Lung microvascular endothelial cell (primary cell): ENCODE measurements around the gene TERC. TPM values are rescaled to one million over a fixed set of nuclear protein-coding genes. Genes with fewer than 3 reads are reported as not detected.
"Not testable (repeated sequence)": the region's sequence is repeated elsewhere in the genome, so short reads cannot be mapped to it uniquely, and the experiment has no call there.

Experiments
- DNase-seq, 2 donors: peaks; one replicate each; pipeline versions ENCODE4 v3.0.0 to v3.0.0-alpha.2; 2010; ENCODE audit warnings: low read depth in 2 of 2
- total RNA-seq: library from RNA; depleted of rRNA; stranded (reverse); fragments of >200 nt; gene quantifications from 2 replicates; pipeline ENCODE4 v1.2.1, GENCODE V29; 2014

Gene TERC
- total RNA-seq, 1 donor from 2014 or later: 137 TPM

DNA sequence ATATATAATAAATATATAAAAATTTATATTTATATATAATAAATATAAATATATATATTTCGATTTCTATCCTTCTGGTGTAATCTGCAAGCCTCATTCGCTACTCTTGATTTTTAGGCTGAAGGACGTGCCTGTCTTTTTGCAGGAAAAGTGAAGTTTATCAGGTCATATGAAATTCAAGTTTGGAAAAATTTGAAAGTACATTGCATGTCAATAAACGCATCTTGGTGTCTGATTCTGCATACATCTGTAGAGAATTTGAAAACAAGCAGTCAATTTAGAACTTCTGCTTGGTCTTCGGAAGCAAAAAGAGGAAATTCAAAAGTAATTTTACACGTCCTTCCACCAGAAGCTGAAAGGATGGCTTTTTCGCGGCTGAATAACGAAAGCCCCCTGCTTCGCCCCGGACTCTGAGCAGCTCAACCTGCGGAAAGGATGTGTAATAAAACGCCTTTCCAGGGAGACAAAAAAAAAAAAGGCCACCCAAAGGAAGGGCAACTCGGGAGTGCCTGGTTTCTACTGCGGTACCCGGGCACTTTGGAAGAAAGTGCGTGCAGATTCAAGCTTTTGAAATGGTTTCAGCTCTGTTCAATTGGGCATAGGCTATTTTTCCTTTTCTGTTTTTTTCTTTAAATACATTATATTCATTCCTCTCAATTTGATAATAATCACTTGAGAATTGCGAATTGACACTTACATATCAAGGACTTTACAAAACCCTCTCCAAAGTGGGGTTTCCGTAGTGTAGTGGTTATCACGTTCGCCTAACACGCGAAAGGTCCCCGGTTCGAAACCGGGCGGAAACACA lies 6.8 kb upstream of the TERC start:
- DNase-seq: peak; percentile 83 to 89

GRCh38 chr3:169769287-169770181 lies 4.7 kb upstream of the TERC start, which contains the start of gene ACTRT3:
ACTRT3 (minus strand) TSS chr3:169769561; CDS start chr3:169769520, 41 bp downstream.
- peak; percentile 53 to 61 for DNase-seq

DNA sequence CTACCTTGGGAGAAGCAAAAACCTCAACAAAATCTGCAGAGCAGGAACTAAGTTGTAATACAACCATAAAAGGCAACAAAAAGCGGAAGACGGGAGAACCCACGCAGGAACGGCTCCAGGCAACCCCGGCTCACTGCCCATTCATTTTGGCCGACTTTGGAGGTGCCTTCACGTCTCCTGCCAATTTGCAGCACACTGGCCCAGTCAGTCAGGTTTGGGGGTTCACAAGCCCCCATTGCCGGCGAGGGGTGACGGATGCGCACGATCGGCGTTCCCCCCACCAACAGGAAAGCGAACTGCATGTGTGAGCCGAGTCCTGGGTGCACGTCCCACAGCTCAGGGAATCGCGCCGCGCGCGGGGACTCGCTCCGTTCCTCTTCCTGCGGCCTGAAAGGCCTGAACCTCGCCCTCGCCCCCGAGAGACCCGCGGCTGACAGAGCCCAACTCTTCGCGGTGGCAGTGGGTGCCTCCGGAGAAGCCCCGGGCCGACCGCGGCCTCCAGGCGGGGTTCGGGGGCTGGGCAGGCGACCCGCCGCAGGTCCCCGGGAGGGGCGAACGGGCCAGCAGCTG lies 463 bp downstream of the TERC start:
- DNase-seq: peak; percentile 40 to 51

DNA sequence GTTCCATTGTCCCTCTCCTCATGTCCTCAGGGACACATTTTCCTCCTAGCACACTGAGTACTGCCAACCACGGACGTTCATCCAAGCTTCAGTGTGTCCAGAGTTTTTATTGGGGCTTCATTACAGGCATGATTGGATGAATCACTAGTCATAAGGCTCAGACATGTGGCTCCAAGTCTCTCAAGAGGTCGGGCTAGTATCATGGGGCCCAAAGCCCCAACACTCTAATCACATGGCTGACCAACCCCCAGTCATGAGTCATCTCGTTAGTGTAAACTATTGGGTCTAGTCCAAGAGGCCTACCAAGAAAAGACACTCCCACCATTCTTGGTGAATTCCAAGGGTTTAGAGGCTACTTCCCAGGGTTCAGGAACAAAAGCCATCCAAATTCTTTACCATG lies 4.4 kb downstream of the TERC start:
- DNase-seq: peak in 1 of 2 donors; percentile 67

DNA sequence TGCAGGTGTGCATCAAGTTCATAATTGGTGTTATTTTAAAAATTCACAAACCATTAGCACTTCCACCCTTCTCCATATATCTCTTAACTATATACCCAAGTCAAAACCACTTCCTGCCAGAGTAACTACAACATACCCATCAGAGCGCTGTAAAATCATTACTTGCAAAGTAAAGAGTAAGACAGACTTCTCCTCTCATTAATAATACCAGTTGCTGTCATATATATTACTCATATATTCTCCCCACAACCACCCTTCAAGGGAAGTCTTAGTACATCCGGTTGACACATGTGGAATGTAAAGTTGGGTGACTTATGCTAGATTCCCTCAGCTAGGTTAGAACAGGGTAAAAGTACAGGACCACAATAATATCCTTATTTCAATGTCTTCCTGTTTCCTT lies 5.6 kb downstream of the TERC start:
- DNase-seq: peak in 1 of 2 donors; percentile 90

DNA sequence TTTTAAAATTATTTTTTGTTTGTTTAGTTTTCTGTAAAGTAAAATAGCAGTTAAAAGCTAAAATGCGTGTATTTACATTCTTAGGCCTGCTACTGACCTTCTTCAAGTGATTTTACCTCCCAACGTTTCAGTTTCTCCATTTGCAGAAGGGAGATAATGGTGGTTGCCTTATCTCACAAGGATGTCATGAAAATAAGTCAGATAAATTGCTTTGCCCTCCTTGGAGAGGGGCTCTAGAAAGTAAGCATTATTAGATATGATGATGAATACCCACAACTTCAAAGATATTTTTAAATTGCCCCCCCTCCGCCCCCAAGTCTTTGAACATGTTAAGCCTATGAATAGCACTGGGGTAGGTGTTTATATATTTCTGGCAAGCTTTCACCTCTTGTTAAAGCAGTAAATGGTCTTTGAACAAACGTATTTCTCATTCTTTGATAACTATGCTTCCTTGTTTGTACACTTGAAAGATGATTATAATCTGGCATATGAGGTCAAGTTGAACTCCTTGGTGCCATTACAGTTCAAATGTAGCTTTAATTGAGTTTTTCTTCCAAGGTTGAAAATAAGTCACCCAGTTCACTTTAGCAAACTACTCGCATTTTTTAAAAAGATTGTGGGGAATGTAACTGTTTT lies 6.4 kb downstream of the TERC start:
- no peak for DNase-seq

DNA sequence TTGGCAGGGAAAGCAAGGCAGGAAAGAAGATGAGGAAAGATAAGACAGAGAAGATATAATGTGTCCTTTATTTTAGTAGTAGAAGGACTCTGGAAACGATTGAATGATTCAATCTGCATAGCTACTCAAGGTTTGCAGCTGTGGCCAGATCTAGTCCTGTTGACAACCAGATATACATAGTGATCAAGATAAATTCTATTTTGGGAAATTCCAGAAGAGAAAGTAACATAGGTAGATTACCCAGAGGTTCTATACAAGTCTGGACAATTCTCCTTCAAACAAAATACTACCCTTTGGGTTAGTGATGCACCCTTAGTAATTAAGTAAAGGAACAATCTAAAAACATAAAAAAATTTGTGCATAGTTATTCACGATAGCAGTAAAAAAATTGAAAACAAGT lies 9.4 kb downstream of the TERC start:
- DNase-seq: no peak

- no peak for DNase-seq
These were observed 10.1 kb downstream of the TERC start for GRCh38 chr3:169754711-169755110.

GRCh38 chr3:169751875-169752274 lies 13.0 kb downstream of the TERC start:
- no peak for DNase-seq

GRCh38 chr3:169750665-169751064 lies 14.2 kb downstream of the TERC start:
- no peak for DNase-seq

GRCh38 chr3:169748670-169749069 lies 16.2 kb downstream of the TERC start:
- DNase-seq: no peak

- DNase-seq: no peak
These were observed 17.9 kb downstream of the TERC start for GRCh38 chr3:169746924-169747323.

DNA sequence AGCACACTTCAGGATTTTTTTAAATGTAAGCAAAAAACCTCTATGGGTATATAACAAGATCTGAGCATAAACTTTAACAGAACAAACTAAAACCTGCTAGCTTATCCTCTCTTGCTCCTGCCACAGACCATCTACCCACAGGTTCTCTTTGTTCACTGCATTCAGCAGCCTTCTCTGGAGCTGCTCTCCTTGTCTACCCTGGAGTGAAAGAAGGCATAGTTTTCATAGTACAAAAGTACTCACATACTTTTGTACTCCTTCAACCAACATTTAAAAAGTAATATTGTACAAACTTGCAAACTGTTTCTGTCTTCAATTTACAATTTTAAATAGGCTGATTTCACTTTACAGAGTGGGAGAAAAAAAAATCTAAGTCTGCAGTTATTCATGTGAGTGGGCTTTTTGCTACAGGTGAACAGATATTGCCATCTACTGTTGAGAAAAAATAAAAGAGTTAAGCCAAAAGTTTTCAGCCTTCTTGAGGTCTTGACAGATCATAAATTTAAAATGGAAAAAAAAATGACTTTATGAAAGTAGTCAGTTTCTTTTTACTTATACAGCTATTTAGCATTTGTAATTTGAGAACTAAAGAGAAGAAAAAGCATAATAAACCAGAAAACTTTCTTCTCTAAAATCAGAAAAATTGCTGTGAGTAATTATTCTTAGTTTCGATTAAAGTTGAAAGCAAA lies 20.4 kb downstream of the TERC start:
- peak; percentile 33 to 35 for DNase-seq

DNA sequence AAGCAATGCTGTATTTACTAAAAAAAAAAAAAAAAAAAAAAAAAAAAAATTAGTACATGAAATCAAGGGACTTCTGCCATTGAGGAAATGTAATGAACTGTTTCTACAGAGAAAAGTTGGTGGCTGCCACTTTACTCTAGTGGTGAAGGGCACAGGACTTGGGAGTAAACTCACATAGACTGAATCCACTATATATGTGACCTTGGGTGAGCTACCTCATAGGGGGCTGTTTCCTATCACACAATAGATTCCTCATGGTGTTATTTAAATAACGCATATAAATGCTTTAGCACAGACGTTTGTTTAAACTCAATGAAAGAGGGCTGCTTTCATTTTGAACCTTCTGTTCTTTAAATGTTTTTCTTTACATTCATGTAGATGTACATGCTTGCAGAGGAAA lies 25.8 kb downstream of the TERC start:
- DNase-seq: no peak

- DNase-seq: not testable (repeated sequence)
These were observed 33.0 kb downstream of the TERC start for GRCh38 chr3:169731857-169732256.

DNA sequence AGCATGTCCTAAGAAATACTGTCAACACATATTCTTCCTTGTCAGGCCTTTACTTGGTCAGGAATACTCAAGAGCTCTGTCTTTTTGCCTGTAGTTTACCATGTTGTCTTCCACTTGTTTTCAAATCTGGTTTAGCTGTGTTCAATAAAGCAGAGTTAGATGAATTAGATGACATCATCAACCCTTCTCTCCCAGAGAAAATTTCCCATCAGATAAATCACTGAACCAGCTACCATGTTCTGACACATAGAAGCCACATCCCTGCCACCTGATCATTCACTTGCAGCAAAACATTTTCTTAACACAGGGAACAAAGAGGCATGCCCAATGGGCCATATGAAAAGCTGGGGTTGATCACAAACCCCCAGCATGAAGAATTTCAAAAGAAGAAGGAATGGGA lies 42.1 kb downstream of the TERC start:
- DNase-seq: no peak

DNA sequence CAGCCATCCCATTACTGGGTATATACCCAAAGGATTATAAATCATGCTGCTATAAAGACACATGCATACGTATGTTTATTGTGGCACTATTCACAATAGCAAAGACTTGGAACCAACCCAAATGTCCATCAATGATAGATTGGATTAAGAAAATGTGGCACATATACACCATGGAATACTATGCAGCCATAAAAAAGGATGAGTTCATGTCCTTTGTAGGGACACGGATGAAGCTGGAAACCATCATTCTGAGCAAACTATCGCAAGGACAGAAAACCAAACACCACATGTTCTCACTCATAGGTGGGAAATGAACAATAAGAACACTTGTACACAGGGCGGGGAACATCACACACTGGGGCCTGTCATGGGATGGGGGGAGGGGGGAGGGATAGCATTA lies 46.4 kb downstream of the TERC start:
- not testable (repeated sequence) for DNase-seq
